Measurements from ENCODE around the gene ALDH1B1.

Gene ALDH1B1

GRCh38 chr9:38404314-38404713 is 11.8 kb downstream of the ALDH1B1 start:
- Mint-ChIP-seq H3K36me3 (ENCODE audit: low read depth) (no peaks in the 10 kb centered on the region), H3K27ac (no peak overlapping the region), H3K4me1 (ENCODE audit: low read depth) (no peaks in the 10 kb centered on the region), H3K9me3 (no peaks in the 10 kb centered on the region), H3K27me3 (ENCODE audit: low read depth) (peaks cover 8% of the 10 kb centered on the region), H3K4me3 (no peak overlapping the region)
- no peak for DNase-seq (ENCODE audit: low spot score)

- Mint-ChIP-seq H3K27me3 (ENCODE audit: low read depth) (peaks cover 12% of the 10 kb centered on the region), H3K27ac (no peak overlapping the region), H3K4me1 (ENCODE audit: low read depth) (no peaks in the 10 kb centered on the region), H3K9me3 (no peaks in the 10 kb centered on the region), H3K4me3 (no peak overlapping the region), H3K36me3 (ENCODE audit: low read depth) (no peaks in the 10 kb centered on the region)
- no peak for DNase-seq (ENCODE audit: low spot score)
Measured at GRCh38 chr9:38405785-38406184, 13.3 kb downstream of the ALDH1B1 start.

- H3K36me3 Mint-ChIP-seq (ENCODE audit: low read depth), result no peaks in the 10 kb centered on the region
- peaks cover 12% of the 10 kb centered on the region for H3K27me3 Mint-ChIP-seq (ENCODE audit: low read depth)
- no peak overlapping the region for H3K27ac Mint-ChIP-seq
- DNase-seq (ENCODE audit: low spot score), result no peak
- H3K4me3 Mint-ChIP-seq, result no peak overlapping the region
- no peaks in the 10 kb centered on the region for H3K4me1 Mint-ChIP-seq (ENCODE audit: low read depth)
- no peaks in the 10 kb centered on the region for H3K9me3 Mint-ChIP-seq
Measured at GRCh38 chr9:38406476-38407186, 14.1 kb downstream of the ALDH1B1 start.

- H3K36me3 Mint-ChIP-seq (ENCODE audit: low read depth), result no peaks in the 10 kb centered on the region
- DNase-seq (ENCODE audit: low spot score), result no peak
- H3K9me3 Mint-ChIP-seq, result no peaks in the 10 kb centered on the region
- no peaks in the 10 kb centered on the region for H3K4me1 Mint-ChIP-seq (ENCODE audit: low read depth)
- H3K27ac Mint-ChIP-seq, result no peak overlapping the region
- peaks cover 15% of the 10 kb centered on the region for H3K27me3 Mint-ChIP-seq (ENCODE audit: low read depth)
- H3K4me3 Mint-ChIP-seq, result no peak overlapping the region
Measured at GRCh38 chr9:38408719-38409118, 16.2 kb downstream of the ALDH1B1 start.

GRCh38 chr9:38412751-38413150 is 20.2 kb downstream of the ALDH1B1 start:
- Mint-ChIP-seq H3K36me3 (ENCODE audit: low read depth) (no peaks in the 10 kb centered on the region), H3K4me1 (ENCODE audit: low read depth) (no peaks in the 10 kb centered on the region), H3K27me3 (ENCODE audit: low read depth) (peaks cover 7% of the 10 kb centered on the region), H3K9me3 (no peaks in the 10 kb centered on the region), H3K27ac (no peak overlapping the region), H3K4me3 (no peak overlapping the region)
- no peak for DNase-seq (ENCODE audit: low spot score)

GRCh38 chr9:38413283-38413682 is 20.8 kb downstream of the ALDH1B1 start:
- peaks cover 7% of the 10 kb centered on the region for H3K27me3 Mint-ChIP-seq (ENCODE audit: low read depth)
- no peak overlapping the region for H3K27ac Mint-ChIP-seq
- DNase-seq (ENCODE audit: low spot score), result no peak
- no peaks in the 10 kb centered on the region for H3K4me1 Mint-ChIP-seq (ENCODE audit: low read depth)
- H3K9me3 Mint-ChIP-seq, result no peaks in the 10 kb centered on the region
- no peaks in the 10 kb centered on the region for H3K36me3 Mint-ChIP-seq (ENCODE audit: low read depth)
- no peak overlapping the region for H3K4me3 Mint-ChIP-seq

- Mint-ChIP-seq H3K4me1 (ENCODE audit: low read depth) (no peaks in the 10 kb centered on the region), H3K27me3 (ENCODE audit: low read depth) (peaks cover 7% of the 10 kb centered on the region), H3K36me3 (ENCODE audit: low read depth) (no peaks in the 10 kb centered on the region), H3K4me3 (no peak overlapping the region), H3K9me3 (no peaks in the 10 kb centered on the region), H3K27ac (no peak overlapping the region)
- no peak for DNase-seq (ENCODE audit: low spot score)
Measured at GRCh38 chr9:38414040-38414723, 21.7 kb downstream of the ALDH1B1 start.

- Mint-ChIP-seq H3K36me3 (ENCODE audit: low read depth) (no peaks in the 10 kb centered on the region), H3K9me3 (no peaks in the 10 kb centered on the region), H3K4me1 (ENCODE audit: low read depth) (no peaks in the 10 kb centered on the region), H3K4me3 (no peak overlapping the region), H3K27me3 (ENCODE audit: low read depth) (peaks cover 3% of the 10 kb centered on the region), H3K27ac (no peak overlapping the region)
- no peak for DNase-seq (ENCODE audit: low spot score)
Measured at GRCh38 chr9:38415856-38416255, 23.4 kb downstream of the ALDH1B1 start.

GRCh38 chr9:38416461-38416860 is 24.0 kb downstream of the ALDH1B1 start:
- Mint-ChIP-seq H3K27me3 (ENCODE audit: low read depth) (peaks cover 7% of the 10 kb centered on the region), H3K4me1 (ENCODE audit: low read depth) (no peaks in the 10 kb centered on the region), H3K9me3 (no peaks in the 10 kb centered on the region), H3K36me3 (ENCODE audit: low read depth) (no peaks in the 10 kb centered on the region), H3K4me3 (no peak overlapping the region), H3K27ac (no peak overlapping the region)
- DNase-seq (ENCODE audit: low spot score), result no peak

GRCh38 chr9:38417003-38417945 is 24.8 kb downstream of the ALDH1B1 start:
- Mint-ChIP-seq H3K4me1 (ENCODE audit: low read depth) (no peaks in the 10 kb centered on the region), H3K36me3 (ENCODE audit: low read depth) (no peaks in the 10 kb centered on the region), H3K27me3 (ENCODE audit: low read depth) (peaks cover 15% of the 10 kb centered on the region), H3K4me3 (no peak overlapping the region), H3K27ac (no peak overlapping the region), H3K9me3 (no peaks in the 10 kb centered on the region)
- peak; percentile 17 for DNase-seq (ENCODE audit: low spot score)

GRCh38 chr9:38418366-38418765 is 25.9 kb downstream of the ALDH1B1 start:
- Mint-ChIP-seq H3K36me3 (ENCODE audit: low read depth) (no peaks in the 10 kb centered on the region), H3K4me3 (no peak overlapping the region), H3K4me1 (ENCODE audit: low read depth) (no peaks in the 10 kb centered on the region), H3K27ac (no peak overlapping the region), H3K9me3 (no peaks in the 10 kb centered on the region), H3K27me3 (ENCODE audit: low read depth) (peaks cover 23% of the 10 kb centered on the region)
- no peak for DNase-seq (ENCODE audit: low spot score)

GRCh38 chr9:38419181-38419580 is 26.7 kb downstream of the ALDH1B1 start:
- Mint-ChIP-seq H3K4me1 (ENCODE audit: low read depth) (no peaks in the 10 kb centered on the region), H3K9me3 (no peaks in the 10 kb centered on the region), H3K27ac (no peak overlapping the region), H3K27me3 (ENCODE audit: low read depth) (peaks cover 26% of the 10 kb centered on the region), H3K4me3 (no peak overlapping the region), H3K36me3 (ENCODE audit: low read depth) (no peaks in the 10 kb centered on the region)
- DNase-seq (ENCODE audit: low spot score), result no peak

- no peak overlapping the region for H3K27ac Mint-ChIP-seq
- DNase-seq (ENCODE audit: low spot score), result no peak
- no peak overlapping the region for H3K4me3 Mint-ChIP-seq
- no peaks in the 10 kb centered on the region for H3K36me3 Mint-ChIP-seq (ENCODE audit: low read depth)
- peaks cover 40% of the 10 kb centered on the region for H3K27me3 Mint-ChIP-seq (ENCODE audit: low read depth)
- H3K9me3 Mint-ChIP-seq, result no peaks in the 10 kb centered on the region
- no peaks in the 10 kb centered on the region for H3K4me1 Mint-ChIP-seq (ENCODE audit: low read depth)
Measured at GRCh38 chr9:38421498-38422211, 29.2 kb downstream of the ALDH1B1 start.
